H1 (cell line): Measurements from ENCODE around the gene KLHDC8B. TPM values are rescaled to one million over a fixed set of nuclear protein-coding genes. Genes with fewer than 3 reads are reported as not detected.
A peak's percentile ranks its signal among the peaks of the same experiment; 100 is the strongest.

Experiments used
- CTCF ChIA-PET: fragments of 300-600 bp; sonication (Branson Sonifier 250); formaldehyde crosslinking; loops from one replicate; lab custom pipeline; 2021; ENCODE audit not compliant: partially characterized antibody; lab: Charles Lee
- POLR2A ChIA-PET: fragments of 300-600 bp; sonication (Branson Sonifier 250); formaldehyde crosslinking; loops from one replicate; lab custom pipeline; 2021; ENCODE audit warnings: inconsistent platforms; ENCODE audit not compliant: partially characterized antibody; lab: Charles Lee
- DNase-seq, 2 experiments: peaks; one replicate each; pipeline versions ENCODE4 v3.0.0 to v3.0.0-alpha.2; 2010 to 2022; ENCODE audit warnings: low spot score in 2 of 2, low read depth in 1 of 2, mixed read lengths in 1 of 2
- FAIRE-seq: peaks from 2 replicates; lab custom pipeline; 2011; peaks lifted over from hg19 to GRCh38; lab: Jason Lieb, UNC
- H2AFZ ChIP-seq: 2 replicates; pipeline ENCODE4 v1.8.1; 2012; ENCODE audit warnings: low read length, inconsistent platforms
- H2AK5ac ChIP-seq: 2 replicates; pipeline ENCODE4 v1.6.1; 2013; ENCODE audit warnings: low read depth, low read length
- H2BK120ac ChIP-seq: replicated peaks from 2 replicates; pipeline ENCODE3; 2013; ENCODE audit warnings: low read depth, low read length, inconsistent platforms
- H2BK12ac ChIP-seq: 2 replicates; pipeline ENCODE4 v1.6.1; 2013; ENCODE audit warnings: low read depth, low read length
- H2BK15ac ChIP-seq: 2 replicates; pipeline ENCODE4 v1.6.1; 2013; ENCODE audit warnings: low read length
- H2BK20ac ChIP-seq: 2 replicates; pipeline ENCODE4 v1.6.1; 2013; ENCODE audit warnings: low read length
- H2BK5ac ChIP-seq: 2 replicates; pipeline ENCODE4 v1.6.1; 2013; ENCODE audit warnings: low read depth, low read length
- H3K14ac ChIP-seq: 2 replicates; pipeline ENCODE4 v1.6.1; 2013; ENCODE audit warnings: inconsistent platforms; ENCODE audit not compliant: insufficient read length
- H3K18ac ChIP-seq: 2 replicates; pipeline ENCODE4 v1.6.1; 2013; ENCODE audit warnings: low read length; ENCODE audit errors: extremely low read depth
- H3K23ac ChIP-seq: 2 replicates; pipeline ENCODE4 v1.6.1; 2013; ENCODE audit warnings: inconsistent platforms; ENCODE audit not compliant: insufficient read length
- H3K23me2 ChIP-seq: 2 replicates; pipeline ENCODE4 v1.6.1; 2013; ENCODE audit warnings: low read depth, low read length
- H3K27ac ChIP-seq: 2 replicates; pipeline ENCODE4 v1.6.1; 2011; ENCODE audit warnings: low read depth, low read length, inconsistent platforms
- H3K27me3 ChIP-seq, 4 experiments: replicated peaks in 1 of 4; 1 replicate in 1 of 4; 2 replicates in 3 of 4; pipeline versions ENCODE4 v1.6.1 to v1.8.1; 2011 to 2013; ENCODE audit warnings: low read length in 3 of 4, mild to moderate bottlenecking in 3 of 4, inconsistent platforms in 2 of 4, mixed read lengths in 2 of 4, moderate library complexity in 1 of 4; ENCODE audit not compliant: control insufficient read depth in 3 of 4, insufficient read depth in 3 of 4; ENCODE audit errors: extremely low read depth in 1 of 4
- H3K36me3 ChIP-seq, 4 experiments: 2 replicates each; pipeline versions ENCODE4 v1.6.1 to v1.8.1; 2011 to 2013; ENCODE audit warnings: mild to moderate bottlenecking in 4 of 4, low read length in 3 of 4, moderate library complexity in 2 of 4, control low read depth in 1 of 4, inconsistent platforms in 1 of 4; ENCODE audit not compliant: insufficient read depth in 4 of 4, control insufficient read depth in 2 of 4
- H3K4ac ChIP-seq: replicated peaks from 2 replicates; pipeline ENCODE3; 2013; ENCODE audit warnings: low read length, low read depth, mixed read lengths, inconsistent platforms; ENCODE audit not compliant: insufficient read length
- H3K4me1 ChIP-seq, 4 experiments: replicated peaks in 1 of 4; 1 replicate in 1 of 4; 2 replicates in 3 of 4; pipeline versions ENCODE4 v1.6.1 to v1.8.1; 2011 to 2013; ENCODE audit warnings: low read length in 3 of 4, inconsistent platforms in 2 of 4, mixed read lengths in 1 of 4; ENCODE audit not compliant: insufficient read depth in 4 of 4, control insufficient read depth in 3 of 4
- H3K4me2 ChIP-seq, 2 experiments: 2 replicates each; pipeline versions ENCODE4 v1.6.1 to v1.8.1; 2011 to 2013; ENCODE audit warnings: low read depth in 2 of 2, low read length in 2 of 2, control low read depth in 1 of 2, inconsistent platforms in 1 of 2, mild to moderate bottlenecking in 1 of 2; ENCODE audit not compliant: insufficient read depth in 1 of 2
- H3K4me3 ChIP-seq, 4 experiments: fragments of 200-600, 300-600 bp in 1 of 4; sonication (generic), shearing (Covaris generic), sonication (Bioruptor Twin) in 1 of 4; 2 replicates each; pipeline versions ENCODE4 v1.5.1 to v1.8.1; 2011 to 2016; ENCODE audit warnings: low read length in 4 of 4, low read depth in 3 of 4, control low read depth in 2 of 4, inconsistent platforms in 2 of 4, mild to moderate bottlenecking in 2 of 4, mixed read lengths in 1 of 4, moderate library complexity in 1 of 4; ENCODE audit not compliant: insufficient read depth in 2 of 4; ENCODE audit errors: extremely low read depth in 1 of 4
- H3K56ac ChIP-seq: replicated peaks from 2 replicates; pipeline ENCODE3; 2013; ENCODE audit warnings: low read depth, mild to moderate bottlenecking, mixed read lengths, low read length, inconsistent platforms; ENCODE audit not compliant: insufficient read length
- H3K79me1 ChIP-seq: 2 replicates; pipeline ENCODE4 v1.6.1; 2013; ENCODE audit warnings: low read depth, low read length, control low read depth
- H3K79me2 ChIP-seq, 2 experiments: 2 replicates each; pipeline versions ENCODE4 v1.6.1 to v1.8.1; 2012 to 2013; ENCODE audit warnings: low read length in 2 of 2, mild to moderate bottlenecking in 2 of 2, inconsistent platforms in 1 of 2; ENCODE audit not compliant: insufficient read depth in 2 of 2, control insufficient read depth in 1 of 2
- H3K9ac ChIP-seq, 4 experiments: replicated peaks in 1 of 4; 1 replicate in 1 of 4; 2 replicates in 3 of 4; pipeline versions ENCODE4 v1.6.1 to v1.8.1; 2011 to 2013; ENCODE audit warnings: low read depth in 3 of 4, low read length in 3 of 4, control low read depth in 2 of 4, mild to moderate bottlenecking in 2 of 4, moderate library complexity in 2 of 4, inconsistent platforms in 1 of 4; ENCODE audit errors: extremely low read depth in 1 of 4
- H3K9me3 ChIP-seq, 2 experiments: 2 replicates each; pipeline versions ENCODE4 v1.6.1 to v1.8.1; 2012 to 2013; ENCODE audit warnings: mild to moderate bottlenecking in 2 of 2, moderate library complexity in 2 of 2, control low read depth in 1 of 2, inconsistent platforms in 1 of 2, low read depth in 1 of 2, low read length in 1 of 2, mixed read lengths in 1 of 2; ENCODE audit not compliant: insufficient read depth in 2 of 2
- H4K20me1 ChIP-seq, 2 experiments: replicated peaks in 1 of 2; 2 replicates each; pipeline versions ENCODE3 to v1.8.1; 2011 to 2013; ENCODE audit warnings: inconsistent platforms in 2 of 2, low read length in 2 of 2, mild to moderate bottlenecking in 1 of 2; ENCODE audit not compliant: insufficient read depth in 2 of 2, control insufficient read depth in 1 of 2
- H4K5ac ChIP-seq: 2 replicates; pipeline ENCODE4 v1.6.1; 2013; ENCODE audit warnings: low read length, low read depth, mixed read lengths, inconsistent platforms; ENCODE audit not compliant: insufficient read length
- H4K8ac ChIP-seq: 2 replicates; pipeline ENCODE4 v1.8.0; 2013; ENCODE audit warnings: mild to moderate bottlenecking, moderate library complexity, low read length, inconsistent platforms; ENCODE audit not compliant: insufficient read depth; ENCODE audit errors: extremely low read depth
- H4K91ac ChIP-seq: replicated peaks from 2 replicates; pipeline ENCODE3; 2013; ENCODE audit warnings: low read length, mixed read lengths, inconsistent platforms; ENCODE audit not compliant: insufficient read length
- EZH2 ChIP-seq: fragments of 200-600 bp; sonication (generic); IDR thresholded peaks from 2 replicates; pipeline ENCODE4 v1.7.1; 2012; ENCODE audit warnings: low read depth, mild to moderate bottlenecking, moderate library complexity, low read length, inconsistent platforms; ENCODE audit not compliant: severe bottlenecking
- WGBS, 2 experiments: shearing (Covaris generic) in 1 of 2; methylation state at CpG; one replicate each; pipeline versions ENCODE4 v1.1.6 to v1.1.7; 2013 to 2015; ENCODE audit warnings: low lambda C conversion rate in 2 of 2, mixed read lengths in 2 of 2, inconsistent platforms in 1 of 2, low coverage in 1 of 2, missing lambda C conversion rate in 1 of 2; ENCODE audit not compliant: insufficient replicate concordance in 2 of 2, insufficient coverage in 1 of 2, insufficient read length in 1 of 2; ENCODE audit errors: extremely low coverage in 1 of 2, missing lambda C conversion rate in 1 of 2; 5-methylcytosine and 5-hydroxymethylcytosine counted together
- polyA plus RNA-seq, 7 experiments: library from polyadenylated mRNA; depleted of rRNA in 3 of 7; stranded (reverse) in 5 of 7; unstranded in 2 of 7; fragments of >200 nt in 5 of 7; fragments of 200-250 nt in 2 of 7; gene quantifications; 1 replicate in 5 of 7; 2 replicates in 1 of 7; 4 replicates in 1 of 7; pipeline versions ENCODE4 v1.2.1 to v1.2.3, GENCODE V29; 2011 to 2013; ENCODE audit warnings: missing spikeins in 2 of 7, mixed read lengths in 2 of 7
- total RNA-seq: library from RNA; stranded (reverse); fragmentation: NEBNext Ultra II Directional; extraction: Animal tissue kit (Norgen Biotek cat#: 25700); gene quantifications from 2 replicates; pipeline ENCODE4 v1.2.1, GENCODE V29; 2021
- TF ChIP-seq, protein P1 (sequence below): IDR thresholded peaks from 2 replicates; pipeline ENCODE4 v1.6.1; 2012; ENCODE audit warnings: inconsistent platforms

Gene KLHDC8B
- total and polyA plus RNA-seq, 2 of the 8 experiments (the other 6 are each of a cell fraction or from before 2014, with no cell fraction given), result 15.8 to 21.3 TPM

DNA sequence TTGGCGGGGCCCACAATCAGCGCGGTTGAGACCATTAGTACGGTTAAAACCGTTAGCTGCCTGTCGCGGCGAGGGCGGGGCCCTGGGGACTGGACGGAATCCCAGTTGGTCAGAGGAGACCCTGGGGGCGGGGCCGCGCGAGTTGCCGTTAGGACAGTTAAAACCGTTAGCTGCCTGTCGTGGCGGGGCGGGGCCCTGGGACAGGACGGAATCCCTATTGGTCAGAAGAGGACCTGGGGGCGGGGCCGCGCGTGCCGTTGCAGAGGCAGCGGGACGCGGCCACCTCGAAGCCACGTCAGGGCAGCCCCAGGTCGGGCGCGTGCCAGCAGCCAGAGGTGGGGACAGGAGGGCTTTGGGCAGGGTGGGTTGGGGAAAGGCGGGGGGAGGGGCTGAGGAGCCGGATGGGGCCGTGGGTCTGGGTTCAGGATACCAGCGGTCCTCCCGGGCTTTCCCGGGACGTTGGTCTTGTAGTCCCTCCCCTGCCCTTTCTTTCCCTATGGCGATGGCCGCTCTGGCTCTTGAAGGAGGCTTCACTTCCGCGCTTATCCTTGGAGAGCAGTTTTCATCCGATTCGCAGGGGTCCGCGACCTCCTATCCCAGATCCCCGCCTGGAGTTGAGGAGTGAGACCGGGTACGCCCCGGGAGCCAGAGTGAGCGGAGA is 28.0 kb downstream of the KLHDC8B start:
- Histone ChIP-seq H2BK12ac (no peak overlapping the region), H3K18ac (no peak overlapping the region), H4K91ac (no peak overlapping the region), H3K14ac (no peak overlapping the region), H3K4me2 (no peak overlapping the region), H3K27ac (no peak overlapping the region), H3K79me2 (no peaks in the 10 kb centered on the region), H3K4ac (no peak overlapping the region), H2AK5ac (no peak overlapping the region), H2BK120ac (no peak overlapping the region), H3K79me1 (no peaks in the 10 kb centered on the region), H4K8ac (no peak overlapping the region; the same call in 1 of the 2 replicates), H2BK5ac (no peak overlapping the region), H2AFZ (peak overlapping the region; percentile 30; the same call in 1 of the 2 replicates), H3K9ac (no peak overlapping the region), H4K5ac (no peak overlapping the region), H2BK20ac (no peak overlapping the region), H3K23me2 (no peaks in the 10 kb centered on the region), H3K4me1 (no peaks in the 10 kb centered on the region), H2BK15ac (no peak overlapping the region), H4K20me1 (no peaks in the 10 kb centered on the region), H3K36me3 (no peaks in the 10 kb centered on the region), H3K56ac (no peak overlapping the region), H3K27me3 (no peaks in the 10 kb centered on the region), H3K4me3 (no peak overlapping the region), H3K9me3 (no peaks in the 10 kb centered on the region; a peak in 1 of 4 replicates), H3K23ac (no peak overlapping the region)
- CTCF ChIA-PET, result interaction anchor here (0.6 to 0.7 kb wide), 2 partner anchors 11 to 29 kb away, joined by 3 to 5 read pairs; no protein-coding TSS in a partner anchor
- POLR2A ChIA-PET, result no interaction called here
- 93% methylated on average over 33 of the region's 53 CpGs; no CpG with 5 or more reads in 1 of the 2 experiments for WGBS, 2 experiments
- TF ChIP-seq, protein P1, sequence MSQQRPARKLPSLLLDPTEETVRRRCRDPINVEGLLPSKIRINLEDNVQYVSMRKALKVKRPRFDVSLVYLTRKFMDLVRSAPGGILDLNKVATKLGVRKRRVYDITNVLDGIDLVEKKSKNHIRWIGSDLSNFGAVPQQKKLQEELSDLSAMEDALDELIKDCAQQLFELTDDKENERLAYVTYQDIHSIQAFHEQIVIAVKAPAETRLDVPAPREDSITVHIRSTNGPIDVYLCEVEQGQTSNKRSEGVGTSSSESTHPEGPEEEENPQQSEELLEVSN, result 0 out of 2 replicates have a peak, but pooled peaks have one; percentile 19
- no peak for TF ChIP-seq EZH2
- DNase-seq (peak in 1 of 2 experiments; percentile 50), FAIRE-seq (no peak)
